HG03025 (cell line): Measurements from ENCODE around the gene ASPSCR1.

Experiments
- ATAC-seq: cut with Tn5 transposase; IDR thresholded peaks from one replicate; pipeline ENCODE4 v1.9.1; 2021; ENCODE audit warnings: mild to moderate bottlenecking, moderate library complexity; ENCODE audit not compliant: unreplicated experiment, low FRiP score

ASPSCR1 gene

DNA sequence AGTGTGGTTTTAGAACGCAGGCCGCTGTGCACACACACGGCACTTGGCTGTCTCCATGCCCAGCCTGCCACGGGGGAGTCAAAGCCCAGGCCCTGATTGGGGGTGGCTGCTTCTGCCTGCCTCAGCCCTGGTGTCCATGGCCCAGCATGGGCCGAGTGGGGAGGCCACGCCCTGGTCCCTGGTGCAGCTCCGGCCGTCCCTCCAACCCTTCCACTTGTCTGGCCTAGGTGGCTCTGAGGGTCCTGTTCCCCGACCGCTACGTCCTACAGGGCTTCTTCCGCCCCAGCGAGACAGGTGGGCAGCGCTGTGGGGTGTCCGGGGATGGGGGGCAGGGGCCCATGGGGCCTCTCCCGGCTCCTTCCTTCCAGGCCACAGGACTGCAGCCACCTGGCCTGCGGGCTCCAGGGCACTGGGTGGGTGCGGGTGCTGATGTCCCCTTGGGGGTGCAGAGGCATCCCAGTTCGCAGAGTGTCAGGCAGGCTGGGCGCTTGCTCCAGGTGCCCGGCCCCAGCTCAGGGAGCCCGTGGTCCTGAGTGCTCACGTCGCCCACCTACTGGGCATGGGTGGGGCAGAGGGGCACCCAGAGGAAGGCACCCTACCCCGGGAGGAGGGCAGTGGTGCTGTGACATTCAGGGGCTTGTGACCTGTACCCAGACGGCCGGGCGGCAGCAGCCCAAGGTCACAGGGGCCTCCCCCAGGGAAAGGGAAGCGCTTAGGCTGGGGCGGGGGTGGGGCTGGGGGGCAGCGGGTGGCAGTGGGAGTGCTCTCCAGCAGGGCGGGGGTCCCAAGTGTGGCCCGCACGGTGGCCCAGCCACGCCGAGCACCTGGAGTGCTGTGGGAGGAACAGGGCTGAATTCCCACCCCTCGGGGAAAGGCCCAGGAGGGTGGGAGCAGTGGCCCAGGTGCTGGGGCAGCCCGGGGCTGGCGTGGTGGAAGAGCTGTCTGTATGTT is 33.4 kb downstream of the ASPSCR1 start:
- no peak for ATAC-seq

DNA sequence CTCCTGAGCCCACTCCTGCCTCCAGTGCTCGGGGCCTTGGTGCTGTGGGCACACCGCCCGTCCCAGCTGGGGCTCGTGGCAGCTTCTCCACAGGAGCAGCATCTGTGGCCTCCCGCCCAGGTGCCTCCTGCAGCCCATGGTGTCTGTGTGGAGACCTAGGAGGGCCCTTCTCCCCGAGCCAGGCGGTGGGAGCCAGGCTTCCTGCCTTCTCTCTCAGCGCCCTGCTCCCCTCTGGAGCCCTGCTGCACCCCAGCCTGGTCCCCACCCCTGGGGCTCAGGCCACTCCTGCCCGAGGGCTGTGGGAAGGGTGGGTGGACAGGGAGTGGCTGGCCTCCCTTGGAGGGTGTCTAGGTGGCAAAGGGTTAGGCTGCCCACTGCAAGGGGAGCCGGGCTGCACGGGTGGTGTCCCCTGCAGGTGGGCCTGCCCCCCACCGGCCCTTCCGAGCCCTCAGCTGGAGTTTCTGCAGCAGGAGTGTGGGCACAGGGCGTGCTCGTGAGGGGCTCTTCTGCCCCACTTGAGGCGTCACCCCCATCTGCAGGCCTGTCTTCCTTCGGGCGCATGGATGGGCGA is 34.3 kb downstream of the ASPSCR1 start:
- no peak for ATAC-seq

GRCh38 chr17:82012261-82012639 is 34.8 kb downstream of the ASPSCR1 start:
- ATAC-seq: no peak

- no peak for ATAC-seq
Observed at GRCh38 chr17:82012640-82013295, 35.3 kb downstream of the ASPSCR1 start.

DNA sequence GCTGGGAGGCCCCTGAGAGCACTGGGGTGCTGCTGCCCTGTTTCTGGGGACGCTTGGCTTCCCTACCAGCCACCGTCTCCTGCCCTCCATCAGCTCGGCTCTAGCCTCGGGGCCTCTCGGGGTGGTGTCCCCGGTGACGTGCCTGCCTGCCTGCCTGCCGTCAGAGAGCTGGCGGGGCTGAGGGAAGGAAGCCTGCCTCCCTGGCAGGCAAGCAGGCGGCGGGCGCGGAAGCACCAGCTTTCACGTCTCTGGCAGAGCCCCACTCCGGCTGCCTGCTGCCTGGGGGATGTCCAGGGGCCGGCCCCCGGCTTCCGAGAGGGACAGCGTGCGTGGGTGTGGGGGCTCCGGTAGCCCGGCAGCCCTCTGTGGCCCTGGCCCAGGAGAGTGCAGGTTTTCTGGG is 35.9 kb downstream of the ASPSCR1 start:
- ATAC-seq: no peak

DNA sequence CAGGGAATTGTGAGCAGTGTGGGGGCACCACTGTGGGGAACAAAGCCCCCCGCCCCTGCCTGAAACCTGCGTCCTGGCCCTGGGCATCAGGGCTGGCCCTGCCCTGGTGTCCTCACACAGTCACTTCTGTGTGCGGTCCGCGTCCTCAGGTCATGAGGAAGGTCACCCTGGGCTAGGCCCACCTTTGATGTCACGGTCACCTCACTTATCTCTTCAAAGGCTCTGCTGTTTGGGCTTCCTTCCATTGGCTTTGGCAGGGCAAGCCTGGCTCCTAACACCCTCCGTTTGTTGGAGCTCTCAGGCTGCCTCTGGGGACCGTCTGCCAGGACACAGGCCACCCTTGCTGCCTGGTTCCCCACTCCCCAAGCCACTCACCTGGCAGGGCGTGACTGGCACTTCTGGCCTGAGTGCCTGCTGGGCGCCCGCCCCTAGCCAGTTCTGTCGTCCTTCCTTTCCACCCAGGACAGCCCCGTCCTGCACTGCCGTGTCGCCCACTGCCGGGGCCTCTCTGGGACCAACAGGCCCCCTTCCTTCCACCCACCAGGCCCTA is 36.4 kb downstream of the ASPSCR1 start:
- no peak for ATAC-seq

DNA sequence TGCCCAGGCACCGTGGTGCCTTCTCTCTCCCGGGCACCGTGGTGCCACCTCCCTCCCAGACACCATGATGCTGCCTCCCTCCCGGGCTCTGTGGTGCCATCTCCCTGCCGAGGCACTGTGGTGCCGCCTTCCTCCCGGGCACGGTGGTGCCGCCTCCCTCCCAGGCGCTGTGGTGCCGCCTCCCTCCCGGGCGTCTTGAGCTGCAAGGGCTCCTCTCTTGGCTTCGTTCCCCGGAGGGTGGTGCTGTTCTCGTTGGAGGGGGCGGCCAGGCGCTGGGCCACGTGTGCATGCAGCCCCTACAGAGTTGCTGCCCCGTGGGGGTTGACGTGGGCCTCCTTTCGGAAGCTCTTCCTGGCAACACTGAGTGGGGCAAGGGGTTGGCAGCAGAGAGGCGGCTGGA is 37.0 kb downstream of the ASPSCR1 start:
- no peak for ATAC-seq

- no peak for ATAC-seq
Observed at GRCh38 chr17:82014971-82015310, 37.5 kb downstream of the ASPSCR1 start.

- no peak for ATAC-seq
Observed at GRCh38 chr17:82015311-82015971, 38.0 kb downstream of the ASPSCR1 start.

- no peak for ATAC-seq
Observed at GRCh38 chr17:82016061-82016874, 38.8 kb downstream of the ASPSCR1 start.

DNA sequence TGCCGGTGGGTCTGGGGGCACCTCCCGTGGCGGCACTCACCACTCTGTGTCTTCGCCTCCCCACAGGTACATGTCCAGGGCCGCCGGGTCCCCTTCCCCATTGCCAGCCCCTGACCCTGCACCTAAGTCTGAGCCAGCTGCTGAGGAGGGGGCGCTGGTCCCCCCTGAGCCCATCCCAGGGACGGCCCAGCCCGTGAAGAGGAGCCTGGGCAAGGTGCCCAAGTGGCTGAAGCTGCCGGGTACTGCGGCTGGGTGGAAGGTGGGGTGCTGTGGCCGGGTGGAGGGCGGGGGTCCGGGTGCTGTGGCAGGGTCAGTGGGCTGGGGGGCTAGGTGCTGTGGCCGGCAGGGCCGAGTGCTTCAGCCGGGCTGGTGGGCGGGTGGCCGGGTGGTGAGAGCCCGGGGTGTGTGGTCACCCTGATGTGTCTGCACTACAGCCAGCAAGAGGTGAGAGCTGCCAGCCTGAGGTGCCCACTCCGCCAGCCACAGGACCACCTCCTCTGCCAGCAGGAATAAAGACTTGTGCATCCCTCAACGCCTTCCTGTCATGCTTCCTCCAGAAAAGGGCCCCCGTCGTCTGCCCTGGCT is 39.5 kb downstream of the ASPSCR1 start:
- ATAC-seq: no peak

- ATAC-seq: no peak
Observed at GRCh38 chr17:82017612-82018151, 40.3 kb downstream of the ASPSCR1 start.

- ATAC-seq: no peak
Observed at GRCh38 chr17:82018152-82018988, 40.9 kb downstream of the ASPSCR1 start.

DNA sequence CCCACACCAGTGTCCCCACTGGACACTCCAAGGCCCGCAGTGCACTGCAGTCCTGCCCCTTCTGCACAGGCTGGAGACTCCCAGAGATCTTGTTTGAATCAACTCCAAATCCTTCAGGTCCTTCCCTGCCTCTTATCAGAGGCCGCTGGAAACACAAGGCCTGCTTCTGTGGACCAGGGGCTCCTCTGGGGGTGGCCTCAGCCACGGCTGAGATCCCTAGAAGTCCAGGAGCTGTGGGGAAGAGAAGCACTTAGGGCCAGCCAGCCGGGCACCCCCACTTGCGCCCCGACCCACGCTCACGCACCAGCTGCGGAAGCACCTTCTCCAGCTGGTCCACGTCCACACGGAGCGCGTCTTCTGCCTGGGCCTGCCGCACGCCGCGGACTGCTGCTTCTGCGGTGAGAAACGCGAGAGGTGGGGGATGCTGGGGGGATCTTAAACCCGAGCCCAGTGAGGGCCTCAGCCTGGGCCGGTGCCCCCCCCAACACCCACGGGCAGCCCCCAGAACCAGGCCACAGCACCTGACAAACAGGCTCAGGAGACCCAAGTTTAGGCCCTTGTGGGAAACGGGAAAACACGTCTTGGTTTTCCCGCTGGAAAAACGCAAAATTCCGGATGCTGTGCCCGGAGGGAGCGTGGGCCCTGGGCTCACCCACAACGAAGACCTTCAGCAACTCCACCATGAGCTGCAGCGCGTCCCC is 41.7 kb downstream of the ASPSCR1 start:
- no peak for ATAC-seq

- ATAC-seq: no peak
Observed at GRCh38 chr17:82019690-82020571, 42.5 kb downstream of the ASPSCR1 start.

DNA sequence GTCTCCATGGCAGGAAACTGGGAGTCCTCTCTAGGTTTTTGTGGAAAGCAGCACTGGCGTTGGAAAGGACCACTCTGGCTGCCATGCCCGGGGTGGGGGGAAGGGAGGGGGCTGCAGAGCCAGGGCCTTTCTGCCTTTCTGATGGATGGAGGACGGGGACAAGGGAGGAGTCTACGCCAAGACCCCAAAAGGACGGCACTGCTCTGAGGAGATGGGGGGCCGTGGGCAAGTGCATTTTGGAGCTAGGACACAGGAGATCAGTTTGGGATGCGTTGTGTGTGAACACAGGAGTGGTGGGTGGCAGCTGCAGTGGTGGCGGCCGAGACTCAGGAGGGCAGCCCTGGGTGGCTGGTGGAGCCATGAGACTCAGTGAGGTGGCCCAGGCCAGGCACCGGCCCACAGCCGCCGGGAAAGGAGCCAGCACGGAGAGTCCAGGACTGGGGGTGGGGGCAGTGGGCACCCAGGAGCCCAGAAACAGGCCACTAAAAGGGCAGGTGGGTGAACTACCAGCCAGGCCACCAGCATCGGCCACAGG is 43.2 kb downstream of the ASPSCR1 start:
- ATAC-seq: no peak
